Ectodermal cell (in vitro differentiated cells): ENCODE results near the gene KDM3A.

ENCODE experiments used
- H3K27ac ChIP-seq: 2 replicates; pipeline ENCODE4 v1.7.0; 2013; ENCODE audit warnings: mild to moderate bottlenecking, low read depth, low read length; ENCODE audit not compliant: insufficient read depth, poor library complexity, severe bottlenecking
- H3K27me3 ChIP-seq: 2 replicates; pipeline ENCODE4 v1.7.0; 2013; ENCODE audit warnings: mild to moderate bottlenecking, low read length; ENCODE audit not compliant: insufficient read depth, control insufficient read depth, poor library complexity, severe bottlenecking
- H3K36me3 ChIP-seq: one replicate; pipeline ENCODE4 v1.7.0; 2013; ENCODE audit warnings: low read length; ENCODE audit not compliant: control insufficient read depth, insufficient read depth
- H3K4me1 ChIP-seq: one replicate; pipeline ENCODE4 v1.7.0; 2013; ENCODE audit warnings: low read length; ENCODE audit not compliant: control insufficient read depth, insufficient read depth
- H3K4me3 ChIP-seq: 2 replicates; pipeline ENCODE4 v1.7.0; 2013; ENCODE audit warnings: low read depth, low read length, control low read depth; ENCODE audit not compliant: insufficient read depth
- H3K9me3 ChIP-seq: 2 replicates; pipeline ENCODE4 v1.7.0; 2013; ENCODE audit warnings: mild to moderate bottlenecking, low read length, moderate library complexity; ENCODE audit not compliant: control insufficient read depth
- WGBS, 2 experiments: methylation state at CpG; one replicate each; pipeline ENCODE4 v1.1.7; 2013; ENCODE audit warnings: missing lambda C conversion rate in 2 of 2; 5-methylcytosine and 5-hydroxymethylcytosine counted together

The KDM3A gene

DNA sequence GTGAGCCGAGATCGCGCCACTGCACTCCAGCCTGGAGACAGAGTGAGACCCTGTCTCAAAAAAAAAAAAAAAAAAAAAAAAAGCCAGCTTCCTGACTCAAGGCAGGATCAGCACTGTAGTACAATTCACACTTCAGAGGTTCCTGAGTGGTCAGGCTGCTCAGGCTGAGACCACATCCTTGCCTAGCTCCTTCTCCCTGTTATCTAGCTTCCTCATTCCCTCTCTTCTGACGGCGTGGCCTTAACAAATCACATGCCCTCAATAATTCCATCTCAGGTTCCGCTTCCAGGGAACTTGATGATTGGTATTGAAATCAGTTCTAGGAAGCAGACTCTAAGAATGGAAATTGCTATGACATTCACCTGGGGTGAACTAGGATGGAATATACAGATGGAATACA is 29.8 kb upstream of the KDM3A start:
- Histone ChIP-seq H3K9me3 (no peaks in the 10 kb centered on the region), H3K27ac (no peak overlapping the region), H3K4me1 (peaks cover 5% of the 10 kb centered on the region), H3K4me3 (no peak overlapping the region), H3K36me3 (no peaks in the 10 kb centered on the region), H3K27me3 (no peaks in the 10 kb centered on the region)
- 93 to 96% methylated on average over 3 to 6 of the region's 6 CpGs for WGBS, 2 experiments

DNA sequence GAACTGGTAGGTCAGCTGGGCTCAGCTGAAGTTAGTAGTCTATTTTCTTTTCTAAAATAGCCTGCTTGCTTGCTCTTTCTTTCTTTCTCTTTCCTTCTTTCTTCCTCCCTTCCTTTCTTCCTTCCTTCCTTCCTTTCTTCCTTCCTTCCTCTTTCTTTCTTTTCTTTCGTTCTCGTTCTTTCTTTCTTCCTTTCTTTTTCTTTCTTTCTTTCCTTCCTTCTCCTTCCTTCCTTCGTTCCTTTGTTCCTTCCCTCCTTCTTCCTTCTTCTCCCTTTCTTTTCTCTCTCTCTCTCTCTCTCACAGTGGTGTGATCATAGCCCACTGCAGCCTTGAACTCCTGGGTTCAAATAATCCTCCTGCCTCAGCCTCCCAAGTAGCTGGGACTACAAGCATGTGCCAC is 29.2 kb upstream of the KDM3A start:
- Histone ChIP-seq H3K27ac (no peak overlapping the region), H3K4me1 (peaks cover 5% of the 10 kb centered on the region), H3K4me3 (no peak overlapping the region), H3K9me3 (no peaks in the 10 kb centered on the region), H3K36me3 (no peaks in the 10 kb centered on the region), H3K27me3 (no peaks in the 10 kb centered on the region)
- 90 to 91% methylated on average over 3 of the region's 3 CpGs for whole genome bisulfite sequencing, 2 experiments

GRCh38 chr2:86413296-86414094 is 27.7 kb upstream of the KDM3A start:
- H3K36me3 ChIP-seq, result no peaks in the 10 kb centered on the region
- H3K4me3 ChIP-seq, result no peak overlapping the region
- no peaks in the 10 kb centered on the region for H3K9me3 ChIP-seq
- WGBS, 2 experiments, result 72 to 74% methylated on average over 7 to 8 of the region's 8 CpGs
- H3K4me1 ChIP-seq, result peaks cover 5% of the 10 kb centered on the region
- no peak overlapping the region for H3K27ac ChIP-seq
- no peaks in the 10 kb centered on the region for H3K27me3 ChIP-seq

DNA sequence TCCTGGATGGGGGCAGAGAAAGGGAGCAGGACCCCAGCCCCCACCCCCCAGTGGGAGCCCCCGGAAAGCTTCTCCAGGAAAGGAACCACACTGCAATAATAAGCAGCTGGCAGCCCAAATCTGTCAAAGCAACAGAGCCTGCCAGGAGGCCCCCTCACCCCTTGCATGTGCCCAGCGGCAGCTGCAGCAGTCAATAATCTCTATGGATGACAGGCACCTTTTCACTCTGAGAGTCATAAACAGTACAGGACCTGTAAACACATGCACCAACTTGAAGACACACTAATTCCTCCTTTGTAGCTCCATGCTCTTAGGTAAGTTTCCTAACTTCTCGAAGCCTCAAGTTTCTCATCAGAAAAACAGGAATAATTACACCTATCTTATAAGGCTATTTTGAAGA is 26.2 kb upstream of the KDM3A start:
- WGBS, 2 experiments, result 69 to 70% methylated on average over 3 of the region's 3 CpGs
- no peak overlapping the region for H3K27ac ChIP-seq

GRCh38 chr2:86416146-86416545 is 25.0 kb upstream of the KDM3A start:
- H3K27me3 ChIP-seq, result no peaks in the 10 kb centered on the region
- peaks cover 5% of the 10 kb centered on the region for H3K4me1 ChIP-seq
- H3K36me3 ChIP-seq, result no peaks in the 10 kb centered on the region
- no peak overlapping the region for H3K27ac ChIP-seq
- no peak overlapping the region for H3K4me3 ChIP-seq
- no peaks in the 10 kb centered on the region for H3K9me3 ChIP-seq
- 95 to 97% methylated on average over 1 of the region's 2 CpGs for WGBS, 2 experiments

More for the DNA sequence above, 26.2 kb upstream of the KDM3A start:
- no peak overlapping the region for H3K4me3 ChIP-seq
- H3K4me1 ChIP-seq, result peaks cover 5% of the 10 kb centered on the region
- no peaks in the 10 kb centered on the region for H3K9me3 ChIP-seq
- no peaks in the 10 kb centered on the region for H3K27me3 ChIP-seq
- H3K36me3 ChIP-seq, result no peaks in the 10 kb centered on the region

GRCh38 chr2:86417961-86418360 is 23.2 kb upstream of the KDM3A start:
- no peak overlapping the region for H3K4me3 ChIP-seq
- H3K36me3 ChIP-seq, result no peaks in the 10 kb centered on the region
- H3K4me1 ChIP-seq, result peaks cover 5% of the 10 kb centered on the region
- peaks cover 4% of the 10 kb centered on the region for H3K9me3 ChIP-seq
- no CpG with 5 or more reads among the region's 1 CpG for WGBS, 2 experiments
- H3K27me3 ChIP-seq, result no peaks in the 10 kb centered on the region
- H3K27ac ChIP-seq, result no peak overlapping the region

- Histone ChIP-seq H3K4me1 (no peaks in the 10 kb centered on the region), H3K27me3 (no peaks in the 10 kb centered on the region), H3K36me3 (no peaks in the 10 kb centered on the region), H3K9me3 (peaks cover 4% of the 10 kb centered on the region), H3K4me3 (no peak overlapping the region), H3K27ac (no peak overlapping the region)
- WGBS, 2 experiments, result 95% methylated on average over 5 of the region's 5 CpGs
Observed at GRCh38 chr2:86420913-86421312, 20.3 kb upstream of the KDM3A start.

DNA sequence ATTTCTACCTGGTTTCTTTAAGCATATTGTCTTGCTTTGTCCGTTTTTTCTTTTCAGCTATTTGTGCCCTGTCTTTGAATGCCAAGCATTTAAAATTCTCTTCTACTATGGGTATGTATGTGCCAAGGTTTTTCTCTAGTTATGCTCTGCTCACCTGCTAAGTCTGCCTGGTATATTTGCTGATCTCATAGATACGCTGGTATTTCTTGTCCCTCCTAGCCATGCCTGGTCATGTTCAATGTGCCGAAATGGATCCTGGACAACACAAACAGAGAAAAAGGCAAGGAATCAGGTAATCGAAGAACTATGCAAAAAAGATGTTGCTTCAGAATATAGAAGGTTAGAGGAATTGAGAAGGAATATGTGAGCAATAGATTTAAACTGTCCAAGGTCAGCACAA is 14.9 kb upstream of the KDM3A start:
- WGBS, 2 experiments, result 93 to 94% methylated on average over 4 of the region's 4 CpGs
- H3K27me3 ChIP-seq, result no peaks in the 10 kb centered on the region

DNA sequence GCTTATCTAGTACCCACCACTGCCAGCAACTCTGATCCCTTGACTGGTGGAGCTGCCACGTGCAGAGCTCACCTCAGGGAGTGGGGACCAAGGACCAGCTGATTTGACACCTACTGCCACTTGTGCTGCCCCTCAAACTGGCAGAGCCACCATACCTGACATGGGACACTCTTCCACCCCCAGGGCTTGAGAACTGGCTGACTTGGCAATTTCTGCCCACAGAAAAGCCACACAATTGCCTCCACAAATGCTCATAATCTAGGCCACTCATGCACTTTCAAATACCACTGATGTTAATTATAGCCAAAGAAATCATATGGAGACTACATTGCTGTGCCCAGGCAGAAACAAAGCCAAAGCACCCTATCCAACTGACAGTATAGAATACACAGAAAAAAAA is 11.8 kb upstream of the KDM3A start:
- H3K36me3 ChIP-seq, result no peaks in the 10 kb centered on the region
- 76 to 84% methylated on average over 1 of the region's 1 CpG for WGBS, 2 experiments
- H3K27me3 ChIP-seq, result no peaks in the 10 kb centered on the region
- no peaks in the 10 kb centered on the region for H3K4me1 ChIP-seq
- H3K4me3 ChIP-seq, result no peak overlapping the region
- H3K9me3 ChIP-seq, result no peaks in the 10 kb centered on the region
- H3K27ac ChIP-seq, result no peak overlapping the region

More for the DNA sequence above, 14.9 kb upstream of the KDM3A start:
- Histone ChIP-seq H3K27ac (no peak overlapping the region), H3K9me3 (peaks cover 4% of the 10 kb centered on the region), H3K4me3 (no peak overlapping the region), H3K36me3 (no peaks in the 10 kb centered on the region), H3K4me1 (no peaks in the 10 kb centered on the region)

DNA sequence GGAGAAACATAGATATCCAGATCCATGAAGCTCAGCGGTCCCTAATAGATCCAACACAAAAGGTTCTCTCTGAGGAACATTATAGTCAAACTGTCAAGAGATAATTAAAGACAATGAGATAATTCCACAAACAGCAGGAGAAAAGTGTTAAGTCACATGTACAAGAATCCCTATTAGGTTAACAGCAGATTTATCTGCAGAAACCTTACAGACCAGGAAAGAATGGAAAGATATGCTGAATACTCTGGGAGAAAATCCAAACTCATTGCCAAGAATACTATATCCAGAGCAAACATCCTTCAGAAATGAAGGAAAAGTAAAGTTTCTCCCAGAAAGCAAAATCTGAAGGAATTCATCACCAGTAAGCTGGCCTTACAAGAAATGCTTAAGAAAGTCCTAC is 10.8 kb upstream of the KDM3A start:
- Histone ChIP-seq H3K27me3 (no peaks in the 10 kb centered on the region), H3K36me3 (no peaks in the 10 kb centered on the region), H3K4me1 (no peaks in the 10 kb centered on the region), H3K27ac (no peak overlapping the region), H3K4me3 (no peak overlapping the region), H3K9me3 (no peaks in the 10 kb centered on the region)
- WGBS, 2 experiments, result 100% methylated on average over 1 of the region's 1 CpG
